ENCODE results near the gene DNAJB13.

DNAJB13 gene

GRCh38 chr11:73956876-73957653, 6.2 kb downstream of the DNAJB13 start:
- DNase-seq, result peak; percentile 67

- peak; percentile 57 for DNase-seq
These were observed 7.0 kb downstream of the DNAJB13 start for GRCh38 chr11:73957654-73958361.

DNA sequence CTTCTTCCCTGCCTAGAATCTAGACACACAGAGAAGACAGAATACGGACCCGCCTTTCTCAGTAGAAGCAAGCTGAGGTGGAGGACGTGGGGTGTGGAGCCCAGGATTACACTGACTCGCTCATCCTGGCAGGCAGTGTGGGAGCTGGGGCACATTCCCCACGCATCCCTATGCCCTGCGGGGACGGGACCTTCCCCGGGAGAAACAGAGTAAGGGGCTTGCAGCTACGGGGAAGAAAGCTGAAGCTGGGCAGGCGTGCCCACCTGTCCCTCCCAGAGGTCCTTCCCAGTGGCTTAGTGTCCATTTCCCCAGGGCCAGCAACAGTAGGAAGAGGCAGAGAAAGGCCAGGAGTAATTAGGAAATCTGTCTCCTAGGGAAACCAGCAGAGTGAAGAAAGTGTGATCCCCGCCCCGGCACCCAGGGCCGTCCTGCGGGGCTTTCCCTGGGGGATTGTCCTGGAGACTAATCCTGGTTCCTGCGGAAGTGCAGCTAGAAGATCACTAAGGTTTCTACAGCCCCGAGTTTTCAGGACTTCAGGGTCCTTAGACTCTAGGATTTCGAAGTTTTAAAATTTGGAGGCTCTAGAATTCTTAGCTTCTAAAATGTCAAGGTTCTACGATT, 7.8 kb downstream of the DNAJB13 start:
- DNase-seq, result no peak

GRCh38 chr11:73961321-73961720, 10.5 kb downstream of the DNAJB13 start:
- DNase-seq, result no peak

- no peak for DNase-seq
These were observed 11.4 kb downstream of the DNAJB13 start for GRCh38 chr11:73962101-73962705.

- DNase-seq, result no peak
These were observed 13.0 kb downstream of the DNAJB13 start for GRCh38 chr11:73963861-73964260.

DNA sequence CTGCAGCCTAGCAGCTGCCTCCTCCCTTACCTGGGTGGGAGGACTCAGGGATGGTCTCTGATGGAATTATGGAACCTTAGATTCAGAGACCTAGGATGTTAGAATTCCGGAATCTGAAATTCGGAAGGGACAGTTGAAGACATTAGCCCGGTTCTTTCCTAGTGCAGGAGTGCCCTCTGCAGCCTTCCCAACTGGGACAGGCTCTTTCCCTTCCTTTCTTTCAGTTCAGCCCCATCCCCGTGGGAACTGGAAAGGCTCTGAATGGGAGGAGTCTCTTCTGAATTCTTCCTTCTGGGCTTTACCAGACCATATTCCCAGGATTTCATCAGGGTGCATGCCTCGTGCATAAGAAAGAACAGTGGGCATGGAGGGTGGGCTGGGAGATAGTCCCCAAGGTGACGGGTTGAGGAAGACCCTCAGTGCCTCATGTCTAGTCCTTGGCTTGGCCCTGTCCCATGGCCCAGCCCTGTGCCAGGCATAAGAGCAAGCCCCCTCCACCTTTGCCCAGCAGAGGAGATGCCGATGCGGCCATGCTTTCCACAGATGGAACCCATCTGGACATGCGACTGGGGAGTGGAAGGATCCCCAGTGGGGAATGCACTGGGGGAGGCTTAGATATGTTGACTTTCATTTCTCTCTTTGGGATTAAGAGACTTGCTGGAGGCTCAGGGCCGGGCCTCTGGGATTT, 14.4 kb downstream of the DNAJB13 start:
- no peak for DNase-seq

DNA sequence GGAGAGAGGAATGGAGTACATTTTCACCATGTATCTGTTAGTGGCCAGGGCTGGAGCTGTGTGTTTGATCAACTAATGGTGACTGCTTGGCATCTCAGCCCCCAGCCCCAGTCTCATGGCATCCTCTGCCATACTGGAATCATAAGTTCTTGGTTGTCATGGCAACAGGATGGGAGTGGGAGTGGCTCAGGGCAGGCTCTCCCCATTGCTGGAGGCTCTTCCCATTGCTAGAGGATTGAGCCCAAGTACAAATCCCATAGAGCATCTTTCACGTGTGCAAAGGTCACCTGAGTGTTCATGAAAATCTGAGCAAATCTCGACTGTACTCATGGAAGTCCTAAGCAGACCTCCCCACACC, 14.9 kb downstream of the DNAJB13 start:
- no peak for DNase-seq

DNA sequence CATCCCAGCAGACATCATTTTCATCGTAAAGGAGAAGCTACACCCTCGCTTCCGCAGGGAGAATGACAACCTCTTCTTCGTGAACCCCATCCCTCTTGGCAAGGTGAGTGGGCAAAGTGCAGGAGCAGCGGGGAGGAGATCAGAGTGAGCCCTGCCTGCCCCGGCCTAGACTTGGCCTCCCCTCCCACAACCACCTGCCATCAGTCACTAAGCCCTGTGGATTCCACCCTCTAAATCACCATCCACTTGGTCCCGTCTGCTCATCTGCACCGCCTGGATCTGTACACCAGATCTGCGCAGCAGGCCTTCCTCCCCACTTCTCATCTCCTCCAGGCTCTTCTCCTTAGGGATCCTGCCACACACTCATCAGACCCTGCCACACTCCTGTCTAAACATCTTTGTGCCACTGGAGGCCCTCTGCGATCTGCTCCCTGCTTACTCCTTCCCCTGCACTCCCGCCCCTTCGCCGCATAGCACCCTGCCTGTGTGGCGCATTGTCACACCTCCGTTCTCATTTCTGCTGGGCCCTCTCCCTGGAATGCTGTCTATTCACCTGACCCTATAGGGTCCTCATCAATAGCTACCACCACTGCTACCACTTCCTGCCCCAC, 17.6 kb downstream of the DNAJB13 start:
- no peak for DNase-seq

DNA sequence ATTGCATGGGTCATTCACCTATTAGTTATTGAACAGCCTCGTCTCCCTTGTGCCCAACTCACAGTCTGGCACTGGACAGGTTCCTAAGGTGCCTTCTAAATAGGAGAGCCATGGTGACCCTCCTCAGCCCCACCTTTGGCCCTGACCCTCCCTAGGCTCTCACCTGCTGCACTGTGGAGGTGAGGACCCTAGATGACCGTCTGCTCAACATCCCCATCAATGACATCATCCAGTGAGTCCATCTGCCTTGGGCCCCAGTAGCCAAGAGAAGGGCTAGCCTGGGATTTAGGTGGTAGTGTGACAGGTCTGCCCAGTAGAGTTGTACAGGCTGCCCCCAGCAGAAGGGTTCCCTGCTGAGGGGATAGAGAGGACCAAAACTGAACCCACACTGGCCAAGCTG, 18.3 kb downstream of the DNAJB13 start:
- no peak for DNase-seq

- no peak for DNase-seq
These were observed 19.4 kb downstream of the DNAJB13 start for GRCh38 chr11:73969991-73970800.

DNA sequence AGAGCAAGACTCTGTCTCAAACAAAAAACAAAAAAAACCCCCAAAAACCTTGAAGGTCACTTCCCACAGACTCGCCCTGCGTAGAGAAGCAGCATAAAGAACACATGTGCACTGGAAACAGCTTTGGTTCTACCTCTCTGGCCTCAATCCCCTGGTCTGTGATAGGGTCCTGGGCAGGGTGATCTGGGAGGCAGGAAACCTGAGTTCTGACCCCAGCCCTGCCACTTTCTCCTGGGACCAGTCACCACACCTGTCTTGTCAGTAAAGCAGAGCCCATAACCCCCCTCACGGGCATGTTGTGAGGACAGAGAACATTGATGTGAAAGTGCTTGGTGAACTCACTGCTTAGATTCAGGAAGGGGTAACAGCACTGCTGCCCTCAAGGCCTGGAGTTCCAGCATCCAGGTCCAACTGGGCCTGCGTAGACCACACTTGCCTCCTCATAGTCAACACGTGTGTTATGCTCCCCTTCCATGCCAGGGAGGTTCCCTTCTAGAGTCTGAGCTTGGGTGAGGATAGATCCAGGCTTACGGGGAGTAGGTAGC, 20.4 kb downstream of the DNAJB13 start:
- no peak for DNase-seq

- DNase-seq, result no peak
These were observed 21.4 kb downstream of the DNAJB13 start for GRCh38 chr11:73972187-73972586.

DNA sequence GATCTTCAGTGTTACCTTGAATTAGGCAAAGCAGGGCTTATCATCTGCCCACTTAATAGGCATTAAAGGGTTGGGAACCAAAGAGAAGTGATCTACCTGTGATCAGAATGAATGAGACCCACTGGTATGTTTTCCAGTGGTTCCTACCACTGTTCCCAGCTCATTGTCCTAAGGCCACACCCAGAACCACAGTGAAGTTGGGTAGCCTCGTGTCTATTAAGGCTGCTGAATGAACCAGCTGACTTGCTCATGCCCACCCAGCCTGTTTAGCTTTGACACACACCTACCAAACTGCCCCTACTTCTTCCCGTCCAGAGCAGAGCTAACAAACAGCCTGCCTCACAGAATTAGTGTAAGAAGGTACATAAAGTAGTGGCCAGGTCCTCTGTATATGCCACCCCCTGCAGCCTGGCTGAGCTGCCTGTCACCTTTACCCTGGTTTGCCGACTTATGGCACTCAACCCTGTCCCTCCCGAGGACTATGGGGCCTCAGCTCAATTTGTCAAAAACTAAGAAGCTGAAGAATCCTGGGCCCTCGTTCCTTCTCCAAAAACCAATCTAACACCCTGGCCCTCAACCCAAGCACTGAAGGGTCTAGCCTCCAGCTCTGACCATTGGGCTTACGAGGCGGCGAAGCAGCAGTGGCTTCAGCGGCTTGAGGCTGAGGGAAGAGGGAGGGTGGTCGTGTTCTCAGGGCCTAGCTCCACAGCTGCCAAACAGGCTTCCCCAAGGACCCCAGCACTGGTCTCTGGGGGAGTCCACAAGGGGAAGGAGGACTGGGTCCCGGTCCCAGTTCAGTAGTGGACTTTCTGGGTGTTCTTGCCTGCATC, 22.0 kb downstream of the DNAJB13 start:
- DNase-seq, result no peak

- DNase-seq, result no peak
These were observed 24.0 kb downstream of the DNAJB13 start for GRCh38 chr11:73974604-73975478.

DNA sequence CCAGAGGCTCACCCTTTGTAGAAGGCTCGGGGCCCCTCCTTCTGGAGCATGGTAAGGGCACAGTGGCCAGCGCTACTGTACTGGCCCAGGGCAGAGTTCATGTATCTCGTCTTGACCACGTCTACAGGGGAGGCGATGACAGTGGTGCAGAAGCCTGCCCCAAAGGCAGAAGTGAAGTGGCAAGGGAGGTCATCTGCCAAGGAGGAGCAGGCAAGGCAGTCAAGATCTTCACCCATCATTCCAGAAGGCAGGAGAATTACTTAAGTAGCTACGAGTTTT, 24.6 kb downstream of the DNAJB13 start:
- DNase-seq, result no peak

DNA sequence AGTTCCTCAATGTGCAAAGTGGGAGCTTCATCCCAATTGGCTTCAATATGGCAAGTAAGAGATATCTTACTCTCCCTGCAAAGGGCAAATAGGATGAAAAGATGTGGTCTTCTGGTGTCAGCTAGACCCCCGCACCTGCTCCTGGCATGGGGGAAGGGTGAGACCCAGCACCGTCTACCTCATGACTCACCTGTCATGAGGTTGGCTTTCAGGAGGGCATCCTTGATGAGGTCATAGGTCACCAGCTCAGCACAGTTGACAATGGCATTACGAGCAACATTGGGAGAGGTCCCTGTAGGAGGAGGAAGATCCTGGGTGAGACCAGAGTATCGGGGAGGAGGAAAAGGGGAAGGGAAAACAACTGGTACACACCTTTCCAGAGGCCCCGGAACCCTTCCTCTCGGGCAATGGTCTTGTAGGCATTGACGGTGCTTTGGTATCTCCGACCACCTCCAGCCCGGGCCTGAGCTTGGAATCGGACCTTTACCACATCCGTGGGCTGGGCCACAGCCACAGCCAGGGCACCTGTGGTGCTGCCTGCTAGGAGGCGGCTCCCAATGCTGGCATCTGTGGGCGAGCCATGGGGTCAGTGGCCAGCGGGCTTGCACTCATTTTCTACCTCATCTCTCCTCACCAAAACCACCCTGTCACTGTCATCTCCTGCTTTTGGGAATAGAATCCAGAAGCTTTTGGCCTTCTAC, 25.8 kb downstream of the DNAJB13 start:
- DNase-seq, result no peak

DNA sequence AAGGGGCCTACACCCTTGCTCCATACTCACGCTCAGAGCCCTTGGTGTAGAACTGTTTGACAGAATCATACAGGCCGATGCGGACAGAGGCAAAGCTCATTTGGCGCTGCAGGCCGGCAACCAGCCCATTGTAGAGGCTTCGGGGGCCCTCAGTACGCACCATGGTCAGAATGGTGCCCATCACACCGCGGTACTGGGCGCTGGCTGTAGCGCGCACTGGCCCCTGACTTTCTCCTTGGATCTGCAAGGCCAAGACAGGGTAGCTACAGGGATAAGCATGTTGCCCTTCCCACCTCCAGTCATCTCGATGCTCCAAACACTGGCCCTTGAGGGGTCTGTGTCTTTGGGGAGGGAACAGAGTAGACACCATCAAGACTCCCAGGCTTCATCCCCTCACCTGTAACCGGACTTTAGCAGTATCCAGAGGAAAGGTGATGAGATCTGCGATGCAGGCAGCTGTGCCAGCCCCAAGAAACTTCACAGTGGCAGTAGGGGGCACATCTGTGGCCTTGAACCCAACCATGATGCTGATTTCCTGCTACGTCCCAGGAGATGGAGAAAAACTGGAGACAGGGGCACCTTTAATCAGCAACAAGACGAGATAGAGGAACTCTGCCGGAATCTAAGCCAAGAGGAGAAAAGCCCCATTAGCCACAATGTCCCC, 27.2 kb downstream of the DNAJB13 start:
- no peak for DNase-seq

All from DMS79 (cell line).